ENCODE results near the gene BTBD6.

GRCh38 chr14:105206873-105207272 is 41.5 kb upstream of the BTBD6 start:
- no peak for TF ChIP-seq POLR2A (IDR thresholded peaks at IDR 0.05; ENCODE audit: low read depth, low read length)
- TF ChIP-seq TAF1 (IDR thresholded peaks at IDR 0.05; ENCODE audit: low read depth, low read length): no peak

Measured in GM12891 (cell line).